GM23248 (cell line): ENCODE data around the gene PKIG. TPM values are rescaled to one million over a fixed set of nuclear protein-coding genes. Genes with fewer than 3 reads are reported as not detected.

Source experiments
- DNase-seq: peaks from one replicate; pipeline ENCODE4 v3.0.0-alpha.2; 2015
- H2AFZ ChIP-seq: fragments of 200-600 bp; sonication (generic); 2 replicates; pipeline ENCODE4 v1.6.1; 2016; ENCODE audit warnings: antibody characterized with exemption
- H3F3A ChIP-seq: fragments of 200-600 bp; sonication (generic); 2 replicates; pipeline ENCODE4 v1.6.1; 2016; ENCODE audit warnings: mild to moderate bottlenecking, antibody characterized with exemption, mixed run types; ENCODE audit not compliant: insufficient read depth
- H3K27ac ChIP-seq: fragments of 200-600 bp; sonication (generic); 2 replicates; pipeline ENCODE4 v1.5.1; 2016; ENCODE audit warnings: mild to moderate bottlenecking
- H3K27me3 ChIP-seq: fragments of 200-600 bp; sonication (generic); replicated peaks from 2 replicates; pipeline ENCODE4 v1.6.1; 2016; ENCODE audit warnings: mild to moderate bottlenecking; ENCODE audit not compliant: insufficient read depth
- H3K36me3 ChIP-seq: fragments of 200-600 bp; sonication (generic); 2 replicates; pipeline ENCODE4 v1.6.1; 2016; ENCODE audit warnings: low read depth, mild to moderate bottlenecking
- H3K4me1 ChIP-seq: fragments of 200-600 bp; sonication (generic); 2 replicates; pipeline ENCODE4 v1.6.1; 2016; ENCODE audit warnings: mild to moderate bottlenecking; ENCODE audit not compliant: insufficient read depth
- H3K4me2 ChIP-seq: fragments of 200-600 bp; sonication (generic); one replicate; pipeline ENCODE4 v1.6.1; 2016; ENCODE audit warnings: mild to moderate bottlenecking; ENCODE audit not compliant: unreplicated experiment
- H3K4me3 ChIP-seq: fragments of 200-600 bp; sonication (generic); 2 replicates; pipeline ENCODE4 v1.5.1; 2016; ENCODE audit warnings: mild to moderate bottlenecking
- H3K79me2 ChIP-seq: fragments of 200-600 bp; sonication (generic); 2 replicates; pipeline ENCODE4 v1.6.1; 2016; ENCODE audit warnings: mild to moderate bottlenecking; ENCODE audit not compliant: insufficient read depth
- H3K9ac ChIP-seq: fragments of 200-600 bp; sonication (generic); 2 replicates; pipeline ENCODE4 v1.6.1; 2016; ENCODE audit warnings: mild to moderate bottlenecking
- H3K9me2 ChIP-seq: fragments of 200-600 bp; sonication (generic); 2 replicates; pipeline ENCODE4 v1.6.1; 2016; ENCODE audit warnings: mixed run types, mild to moderate bottlenecking, moderate library complexity; ENCODE audit not compliant: insufficient read depth
- H3K9me3 ChIP-seq: fragments of 200-600 bp; sonication (generic); one replicate; pipeline ENCODE4 v1.6.1; 2017; ENCODE audit warnings: low read depth
- H4K20me1 ChIP-seq: fragments of 200-600 bp; sonication (generic); 2 replicates; pipeline ENCODE4 v1.6.0; 2016; ENCODE audit not compliant: insufficient read depth
- EZH2 ChIP-seq: fragments of 200-600 bp; sonication (generic); IDR thresholded peaks from 2 replicates; pipeline ENCODE4 v1.6.1; 2018; ENCODE audit warnings: antibody characterized with exemption, mild to moderate bottlenecking; ENCODE audit not compliant: insufficient read depth, poor library complexity, severe bottlenecking
- EZH2phosphoT487 ChIP-seq: fragments of 200-600 bp; sonication (generic); IDR thresholded peaks from 2 replicates; pipeline ENCODE4 v1.6.1; 2018; ENCODE audit warnings: antibody characterized with exemption, moderate library complexity, mild to moderate bottlenecking, low read depth; ENCODE audit not compliant: insufficient read depth
- WGBS, 2 experiments: methylation state at CpG; one replicate each; pipeline ENCODE4 v1.1.6; 2015 to 2017; ENCODE audit warnings: low lambda C conversion rate in 2 of 2, low coverage in 1 of 2; ENCODE audit errors: missing lambda C conversion rate in 2 of 2; 5-methylcytosine and 5-hydroxymethylcytosine counted together
- in situ Hi-C: fragments of 300-500 bp; cut with MboI; formaldehyde crosslinking; loops from 2 replicates; pipeline ENCODE4 v1.15.0; 2020
- polyA plus RNA-seq: library from polyadenylated mRNA; unstranded; fragments of >200 nt; fragmentation: Nextera tagmentation; extraction: Ambion mirVana; gene quantifications from 2 replicates; pipeline ENCODE4 v1.2.1, GENCODE V29; 2016
- total RNA-seq: library from RNA; depleted of rRNA; stranded (reverse); fragments of >200 nt; shearing (Covaris generic); gene quantifications from 2 replicates; pipeline ENCODE4 v1.2.3, GENCODE V29; 2014

The PKIG gene
- total and polyA plus RNA-seq, 2 experiments from 2014 or later: 46.0 to 83.7 TPM

DNA sequence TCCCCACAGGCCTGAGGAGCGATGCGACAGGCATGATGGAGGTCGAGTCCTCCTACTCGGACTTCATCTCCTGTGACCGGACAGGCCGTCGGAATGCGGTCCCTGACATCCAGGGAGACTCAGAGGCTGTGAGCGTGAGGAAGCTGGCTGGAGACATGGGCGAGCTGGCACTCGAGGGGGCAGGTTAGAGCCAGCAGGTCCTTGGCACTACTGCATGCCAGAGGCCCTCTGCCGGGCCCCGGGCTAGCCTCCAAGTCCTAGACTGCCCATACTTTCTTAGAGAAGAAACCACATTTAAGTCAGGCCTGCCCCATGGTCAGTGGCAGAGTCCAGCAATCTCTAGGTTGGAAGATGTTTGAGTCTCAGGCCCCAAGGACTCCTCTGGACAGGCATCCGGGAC, 32.1 kb downstream of the PKIG start:
- no peak for DNase-seq
- no peak overlapping the region for H2AFZ ChIP-seq
- H3K9me2 ChIP-seq: no peaks in the 10 kb centered on the region
- H3K4me2 ChIP-seq: no peak overlapping the region
- H3K4me3 ChIP-seq: no peak overlapping the region
- H3K36me3 ChIP-seq: no peaks in the 10 kb centered on the region; the same call in 1 of the 2 replicates
- in situ Hi-C loops: loop anchor here (25.0 kb wide), 1 partner anchor 402 kb away; the partner anchor contains the start of gene OSER1
- no peak for TF ChIP-seq EZH2phosphoT487
- no peak for TF ChIP-seq EZH2
- H3K9ac ChIP-seq: no peak overlapping the region
- no peaks in the 10 kb centered on the region for H4K20me1 ChIP-seq
- H3K79me2 ChIP-seq: peaks cover 21% of the 10 kb centered on the region
- H3F3A ChIP-seq: no peaks in the 10 kb centered on the region; the same call in 1 of the 2 replicates
- no peak overlapping the region for H3K27ac ChIP-seq
- no peaks in the 10 kb centered on the region for H3K9me3 ChIP-seq
- H3K4me1 ChIP-seq: peaks cover 4% of the 10 kb centered on the region
- 84 to 85% methylated on average over 14 of the region's 14 CpGs for WGBS, 2 experiments
- no peaks in the 10 kb centered on the region for H3K27me3 ChIP-seq

DNA sequence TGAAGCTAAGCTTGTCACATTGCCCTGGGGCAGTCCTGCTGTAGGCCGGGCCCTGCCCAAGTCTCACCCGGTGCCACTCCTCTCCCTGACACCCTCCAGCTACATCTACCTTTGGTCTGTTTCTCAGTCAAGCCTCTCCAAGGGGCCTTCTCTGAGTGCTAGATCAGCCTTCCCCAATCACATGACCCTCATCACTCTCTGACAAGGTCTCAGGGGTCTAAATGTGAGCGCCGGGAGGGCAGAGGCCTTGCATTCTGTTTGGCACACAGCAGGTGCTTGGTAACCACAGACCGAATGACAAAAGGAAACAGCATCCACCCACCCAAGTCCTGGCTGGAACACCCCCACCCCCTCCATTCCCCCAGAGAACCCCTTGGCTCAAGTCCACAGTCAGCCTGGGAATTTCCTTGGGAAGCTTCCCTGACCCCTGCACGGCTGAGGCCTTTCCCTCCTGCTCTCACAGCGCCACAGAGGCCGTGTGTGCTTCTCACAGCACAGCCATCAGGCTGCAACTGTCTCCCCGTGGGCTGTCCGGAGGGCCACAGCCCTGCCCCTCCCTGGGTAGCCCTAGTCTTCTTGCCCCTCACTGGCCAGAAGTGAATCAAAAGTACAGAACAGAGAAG, 32.9 kb downstream of the PKIG start:
- in situ Hi-C loops: loop anchor here (25.0 kb wide), 1 partner anchor 403 kb away; the partner anchor contains the start of gene OSER1
- H3K4me2 ChIP-seq: no peak overlapping the region
- H3K27me3 ChIP-seq: no peaks in the 10 kb centered on the region
- no peaks in the 10 kb centered on the region for H4K20me1 ChIP-seq
- WGBS, 2 experiments: 70 to 77% methylated on average over 10 of the region's 10 CpGs
- H3F3A ChIP-seq: no peaks in the 10 kb centered on the region; the same call in 1 of the 2 replicates
- no peaks in the 10 kb centered on the region; the same call in 1 of the 2 replicates for H3K36me3 ChIP-seq
- H3K4me3 ChIP-seq: no peak overlapping the region
- H3K27ac ChIP-seq: no peak overlapping the region
- H3K9ac ChIP-seq: no peak overlapping the region
- no peaks in the 10 kb centered on the region for H3K9me2 ChIP-seq
- no peaks in the 10 kb centered on the region for H3K4me1 ChIP-seq
- peaks cover 19% of the 10 kb centered on the region for H3K79me2 ChIP-seq
- H3K9me3 ChIP-seq: no peaks in the 10 kb centered on the region
- TF ChIP-seq EZH2phosphoT487: no peak
- TF ChIP-seq EZH2: no peak
- H2AFZ ChIP-seq: no peak overlapping the region
- DNase-seq: no peak

DNA sequence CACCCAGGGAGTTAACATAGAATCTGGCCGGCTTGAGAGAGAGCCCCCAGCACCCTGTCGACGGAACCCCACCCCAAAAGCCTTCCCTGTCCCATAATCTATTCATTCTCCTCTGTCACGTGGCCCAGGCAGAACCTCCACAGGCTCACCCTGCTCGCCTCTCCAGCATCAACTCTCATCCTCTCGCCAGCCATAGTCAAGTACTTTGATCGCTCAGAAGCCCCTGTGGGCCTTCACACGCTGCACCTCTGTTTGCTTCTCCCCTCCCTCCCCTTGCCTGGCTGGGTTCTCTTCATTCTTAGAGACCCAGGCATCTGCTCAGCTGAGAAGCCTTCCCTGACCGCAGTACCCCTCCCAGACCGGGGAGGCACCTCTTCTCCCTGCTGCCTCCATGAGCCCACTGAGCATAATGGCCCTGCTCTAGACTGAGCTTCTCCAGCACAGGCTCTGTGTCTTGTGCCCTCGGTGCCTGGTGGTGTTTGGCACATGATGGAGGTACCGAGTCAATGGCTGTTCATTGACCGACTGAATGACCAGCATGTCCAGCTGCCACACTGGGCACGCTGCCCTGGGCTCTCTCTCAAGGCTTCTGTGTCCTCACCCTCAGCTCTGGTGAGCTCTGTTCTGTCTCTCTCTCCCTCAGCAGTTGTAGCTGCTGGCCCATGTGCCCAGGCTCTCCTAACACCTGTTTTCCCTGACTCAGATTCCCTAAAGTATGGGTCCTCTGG, 33.7 kb downstream of the PKIG start:
- in situ Hi-C loops: loop anchor here (25.0 kb wide), 1 partner anchor 404 kb away; the partner anchor contains the start of gene OSER1
- Histone ChIP-seq H3K27me3 (no peaks in the 10 kb centered on the region), H3K9me2 (no peaks in the 10 kb centered on the region)

DNA sequence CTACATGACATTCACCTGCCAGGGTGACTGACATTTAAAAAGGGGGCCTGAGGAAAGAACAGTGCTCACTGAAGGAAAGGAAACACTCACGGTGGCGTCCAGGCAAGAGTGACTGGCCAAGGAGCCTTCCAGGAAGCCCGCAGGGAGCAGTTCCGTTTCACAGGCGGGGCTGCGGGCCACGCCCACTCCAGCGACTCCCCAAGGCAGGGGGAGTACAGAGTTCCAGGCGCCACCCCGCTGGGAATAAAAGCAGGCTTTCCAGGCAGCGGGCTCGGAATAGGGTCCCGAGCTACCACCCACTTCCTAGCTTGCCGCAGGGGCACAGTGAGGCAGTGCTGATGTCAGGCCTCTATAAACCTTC, 34.2 kb downstream of the PKIG start:
- Histone ChIP-seq H3K9me3 (no peaks in the 10 kb centered on the region), H3F3A (no peaks in the 10 kb centered on the region; the same call in 1 of the 2 replicates), H3K36me3 (no peaks in the 10 kb centered on the region; the same call in 1 of the 2 replicates), H2AFZ (no peak overlapping the region), H3K27ac (no peak overlapping the region), H3K4me3 (no peak overlapping the region), H3K4me1 (no peaks in the 10 kb centered on the region), H3K79me2 (peaks cover 13% of the 10 kb centered on the region), H3K9me2 (no peaks in the 10 kb centered on the region), H3K4me2 (no peak overlapping the region), H3K9ac (no peak overlapping the region), H4K20me1 (no peaks in the 10 kb centered on the region), H3K27me3 (no peaks in the 10 kb centered on the region)
- in situ Hi-C loops: loop anchor here (25.0 kb wide), 1 partner anchor 404 kb away; the partner anchor contains the start of gene OSER1
- WGBS, 2 experiments: 76% methylated on average over 14 of the region's 14 CpGs
- no peak for DNase-seq
- no peak for TF ChIP-seq EZH2
- no peak for TF ChIP-seq EZH2phosphoT487

More for the DNA sequence above, 33.7 kb downstream of the PKIG start:
- Histone ChIP-seq H4K20me1 (no peaks in the 10 kb centered on the region), H3K4me2 (no peak overlapping the region), H2AFZ (no peak overlapping the region), H3F3A (no peaks in the 10 kb centered on the region; the same call in 1 of the 2 replicates), H3K79me2 (peaks cover 18% of the 10 kb centered on the region), H3K9ac (no peak overlapping the region), H3K9me3 (no peaks in the 10 kb centered on the region), H3K36me3 (no peaks in the 10 kb centered on the region; the same call in 1 of the 2 replicates), H3K4me3 (no peak overlapping the region), H3K4me1 (no peaks in the 10 kb centered on the region), H3K27ac (no peak overlapping the region)
- 90 to 92% methylated on average over 14 of the region's 14 CpGs for WGBS, 2 experiments
- no peak for TF ChIP-seq EZH2
- TF ChIP-seq EZH2phosphoT487: no peak
- DNase-seq: no peak
